ENCODE measurements around the gene SUPT4H1.

The SUPT4H1 gene

DNA sequence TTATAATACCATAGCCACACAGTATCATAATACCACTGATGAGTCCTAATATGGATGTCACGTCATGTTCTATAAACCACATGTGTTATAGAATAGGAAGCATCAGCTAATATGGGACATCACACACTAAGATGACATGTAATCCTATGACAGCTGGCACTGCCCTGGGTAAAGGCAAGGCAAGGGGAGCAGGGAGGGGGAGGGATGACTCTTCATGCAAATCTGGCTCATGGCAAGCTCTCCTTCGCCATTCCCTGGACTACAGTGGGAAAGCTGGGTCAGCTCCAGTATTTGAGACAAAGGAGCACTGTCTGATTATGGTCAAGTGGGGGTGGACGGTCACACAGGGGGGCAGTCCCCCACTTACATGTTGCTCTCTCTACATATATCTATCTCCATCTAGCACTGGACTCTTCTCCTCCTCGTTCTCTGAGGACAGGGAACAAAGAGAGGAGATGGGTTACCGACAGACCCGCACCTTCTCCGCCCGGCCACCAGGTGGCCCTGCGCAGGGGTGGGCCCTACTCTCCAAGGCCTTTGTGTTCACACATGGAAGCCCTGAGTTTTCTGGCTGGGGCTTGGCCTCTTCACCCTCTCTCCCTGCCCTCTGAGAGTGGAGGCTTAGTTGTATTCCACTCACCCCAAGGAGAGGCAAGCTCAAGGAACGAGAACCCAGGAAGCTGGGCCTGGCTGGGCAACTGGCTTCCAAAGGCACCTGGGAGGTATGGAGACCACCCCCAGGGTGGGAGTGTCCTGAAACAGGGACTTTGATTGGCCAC, 47.8 kb downstream of the SUPT4H1 start:
- TF ChIP-seq POLR2AphosphoS5 (IDR thresholded peaks at IDR 0.05; ENCODE audit: low read depth, low read length), result no peak
- TF ChIP-seq POLR2A (IDR thresholded peaks at IDR 0.05; ENCODE audit: low read depth, low read length), result no peak
- peak; percentile 96 for FAIRE-seq
- DNase-seq (ENCODE audit: insufficient read length), result peak; percentile 93

DNA sequence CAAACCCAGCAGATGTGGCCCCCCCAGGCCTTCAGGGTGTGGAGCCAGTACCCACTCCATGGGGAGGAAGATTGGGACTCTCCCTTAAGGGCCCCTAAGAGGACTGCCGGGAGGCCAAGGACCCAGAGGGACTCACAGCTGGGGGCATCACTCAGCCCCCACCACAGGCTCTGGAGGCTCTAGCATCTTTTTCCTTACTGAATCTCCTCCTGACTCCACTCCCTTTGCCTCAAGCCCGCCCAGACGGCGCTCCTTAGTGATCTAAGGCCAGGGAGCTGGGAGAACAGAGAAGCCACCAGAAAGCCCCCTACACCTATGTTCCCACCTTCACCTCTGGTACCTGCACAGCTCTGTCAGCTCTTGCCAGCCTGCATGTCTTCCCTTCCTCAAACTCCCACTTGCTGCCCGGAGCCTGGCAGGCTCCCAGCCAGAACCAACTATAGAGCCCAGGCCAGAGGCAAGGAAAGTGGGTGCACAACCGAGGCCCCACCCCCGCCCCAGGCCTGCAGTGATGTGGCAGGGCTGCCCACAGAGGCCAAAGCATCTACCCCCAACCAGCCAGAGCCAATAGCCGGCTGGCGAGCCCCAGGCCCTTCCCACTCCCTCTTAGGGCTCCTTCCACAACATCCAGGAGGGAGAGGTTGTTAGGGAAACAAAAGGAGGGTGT, 48.9 kb downstream of the SUPT4H1 start:
- DNase-seq (ENCODE audit: insufficient read length) (no peak), FAIRE-seq (no peak)

DNA sequence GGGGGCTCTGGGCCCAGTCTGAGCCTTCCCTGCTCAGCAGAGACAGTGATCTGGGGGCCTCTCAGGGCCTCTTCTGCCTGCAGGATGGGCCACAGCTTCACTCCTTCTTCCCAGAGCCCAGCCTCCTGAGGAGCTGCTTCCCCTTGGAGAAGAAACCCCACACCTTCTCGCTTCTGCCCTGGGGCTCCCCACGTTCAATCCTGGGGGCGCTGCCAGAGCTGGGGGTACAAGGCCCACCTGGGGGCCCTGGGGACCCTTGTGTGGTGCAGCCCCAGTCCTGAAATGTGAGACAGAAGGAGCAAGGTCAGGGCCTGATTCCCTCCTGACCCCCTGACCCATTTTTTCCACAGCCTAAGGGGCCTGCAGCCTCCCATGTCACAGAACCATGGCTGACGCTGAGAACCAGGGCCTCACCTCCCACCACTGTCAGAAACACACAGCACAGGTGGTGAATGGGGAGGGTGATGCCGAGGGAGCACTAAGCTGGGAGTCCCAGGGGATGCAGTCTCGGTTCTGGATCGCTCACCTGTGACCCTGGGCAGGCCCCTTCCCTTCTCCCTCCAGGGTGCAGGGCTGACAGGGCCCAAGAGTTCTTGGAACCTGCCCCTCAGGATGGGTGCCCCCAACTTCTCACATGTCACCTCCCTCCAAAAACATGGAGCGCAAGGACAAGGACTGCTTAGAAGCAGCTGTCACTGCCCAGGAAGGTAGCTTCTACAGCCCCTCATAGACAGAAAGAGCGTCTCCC, 49.7 kb downstream of the SUPT4H1 start:
- TF ChIP-seq TAF1 (IDR thresholded peaks at IDR 0.05; ENCODE audit: borderline replicate concordance, low read depth, low read length), result no peak
- TF ChIP-seq POLR2A (IDR thresholded peaks at IDR 0.05; ENCODE audit: low read depth, low read length), result no peak
- TF ChIP-seq POLR2AphosphoS5 (IDR thresholded peaks at IDR 0.05; ENCODE audit: low read depth, low read length), result no peak
- FAIRE-seq (no peak), DNase-seq (ENCODE audit: insufficient read length) (no peak)

More for the DNA sequence above, 48.9 kb downstream of the SUPT4H1 start:
- TF ChIP-seq POLR2A (IDR thresholded peaks at IDR 0.05; ENCODE audit: low read depth, low read length) (no peak), TAF1 (IDR thresholded peaks at IDR 0.05; ENCODE audit: borderline replicate concordance, low read depth, low read length) (no peak), POLR2AphosphoS5 (IDR thresholded peaks at IDR 0.05; ENCODE audit: low read depth, low read length) (no peak)

GRCh38 chr17:58301504-58302150, 50.4 kb downstream of the SUPT4H1 start:
- DNase-seq (ENCODE audit: insufficient read length) (no peak), FAIRE-seq (no peak)
- TF ChIP-seq POLR2AphosphoS5 (IDR thresholded peaks at IDR 0.05; ENCODE audit: low read depth, low read length) (no peak), POLR2A (IDR thresholded peaks at IDR 0.05; ENCODE audit: low read depth, low read length) (no peak), TAF1 (IDR thresholded peaks at IDR 0.05; ENCODE audit: borderline replicate concordance, low read depth, low read length) (no peak)

DNA sequence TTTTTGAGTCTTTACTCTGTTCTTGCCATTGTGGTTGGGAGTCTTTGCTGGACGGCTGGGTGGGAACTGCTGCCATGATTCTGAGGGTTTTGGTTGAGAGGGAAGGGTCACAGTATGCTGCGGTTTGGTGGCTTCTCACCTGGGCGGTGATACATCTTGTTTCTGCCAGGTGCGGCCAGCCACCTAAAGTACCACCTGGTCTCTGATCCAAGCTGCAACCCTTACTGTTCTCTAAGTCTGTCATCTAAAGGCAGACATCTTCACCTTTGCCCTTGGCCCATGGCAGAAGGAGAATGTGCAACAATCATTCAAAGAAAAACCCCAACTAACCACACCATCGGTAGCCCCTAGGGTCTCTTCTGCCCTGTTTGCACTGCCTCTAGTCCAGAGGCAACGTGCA, 51.7 kb downstream of the SUPT4H1 start:
- no peak for DNase-seq (ENCODE audit: insufficient read length)
- FAIRE-seq, result no peak
- TF ChIP-seq POLR2A (IDR thresholded peaks at IDR 0.05; ENCODE audit: low read depth, low read length), result no peak
- no peak for TF ChIP-seq TAF1 (IDR thresholded peaks at IDR 0.05; ENCODE audit: borderline replicate concordance, low read depth, low read length)
- no peak for TF ChIP-seq POLR2AphosphoS5 (IDR thresholded peaks at IDR 0.05; ENCODE audit: low read depth, low read length)

Data from GM12892 (cell line).